Activated CD4-positive, alpha-beta T cell treated with anti-CD3 and anti-CD28 coated beads for 24 hours (primary cell): ENCODE measurements around the gene UCKL1.
A peak's percentile ranks its signal among the peaks of the same experiment; 100 is the strongest.
"Not testable (repeated sequence)": the region's sequence is repeated elsewhere in the genome, so short reads cannot be mapped to it uniquely, and the experiment has no call there.

Source experiments
- DNase-seq, 2 donors: peaks; one replicate each; pipeline ENCODE4 v3.0.0-alpha.2; 2020; ENCODE audit warnings: low read depth in 2 of 2

UCKL1 gene

GRCh38 chr20:63923651-63924050 lies 32.6 kb downstream of the UCKL1 start:
- no peak for DNase-seq

GRCh38 chr20:63920226-63920625 lies 36.0 kb downstream of the UCKL1 start:
- DNase-seq = no peak

GRCh38 chr20:63919130-63919529 lies 37.1 kb downstream of the UCKL1 start:
- DNase-seq = no peak

GRCh38 chr20:63917811-63918210 lies 38.4 kb downstream of the UCKL1 start:
- DNase-seq = no peak

GRCh38 chr20:63916371-63916939 lies 39.8 kb downstream of the UCKL1 start:
- not testable (repeated sequence) for DNase-seq

GRCh38 chr20:63915471-63915870 lies 40.7 kb downstream of the UCKL1 start:
- DNase-seq = no peak

- DNase-seq = no peak
Observed at GRCh38 chr20:63913768-63914167, 42.4 kb downstream of the UCKL1 start.

GRCh38 chr20:63911176-63911575 lies 45.0 kb downstream of the UCKL1 start:
- DNase-seq = no peak

GRCh38 chr20:63908008-63908682 lies 48.1 kb downstream of the UCKL1 start:
- no peak for DNase-seq

GRCh38 chr20:63903796-63904561 lies 52.2 kb downstream of the UCKL1 start:
- DNase-seq = no peak

- DNase-seq = no peak
Observed at GRCh38 chr20:63900413-63900812, 55.8 kb downstream of the UCKL1 start.

- DNase-seq = no peak
Observed at GRCh38 chr20:63898882-63899558, 57.2 kb downstream of the UCKL1 start.

GRCh38 chr20:63897978-63898561 lies 58.1 kb downstream of the UCKL1 start:
- no peak for DNase-seq

- no peak for DNase-seq
Observed at GRCh38 chr20:63896264-63897105, 59.7 kb downstream of the UCKL1 start.

- DNase-seq = no peak
Observed at GRCh38 chr20:63895952-63896263, 60.3 kb downstream of the UCKL1 start.

GRCh38 chr20:63895202-63895951 lies 60.8 kb downstream of the UCKL1 start:
- DNase-seq = no peak

GRCh38 chr20:63894358-63895201 lies 61.6 kb downstream of the UCKL1 start, which contains the start of gene DNAJC5:
TSS of gene DNAJC5 (plus strand) at chr20:63895126. CDS start at chr20:63928346, 33,220 bp downstream.
- DNase-seq = peak; percentile 92

- no peak for DNase-seq
Observed at GRCh38 chr20:63893999-63894357, 62.2 kb downstream of the UCKL1 start.

- no peak for DNase-seq
Observed at GRCh38 chr20:63892402-63892801, 63.8 kb downstream of the UCKL1 start.
